Duodenal mucosa (tissue), 2 donors: ENCODE measurements around the gene TTC3.
"Not testable (repeated sequence)": the region's sequence is repeated elsewhere in the genome, so short reads cannot be mapped to it uniquely, and the experiment has no call there.

Experiments
- H3K27ac ChIP-seq: one replicate; pipeline ENCODE4 v1.7.0; 2013; ENCODE audit warnings: low read depth, low read length
- H3K27me3 ChIP-seq, 2 donors: one replicate each; pipeline ENCODE4 v1.7.0; 2013; ENCODE audit warnings: low read length in 2 of 2, control low read depth in 1 of 2; ENCODE audit not compliant: insufficient read depth in 2 of 2, control insufficient read depth in 1 of 2
- H3K36me3 ChIP-seq, 2 donors: one replicate each; pipeline ENCODE4 v1.7.0; 2013; ENCODE audit warnings: low read length in 2 of 2, control low read depth in 1 of 2; ENCODE audit not compliant: insufficient read depth in 2 of 2, control insufficient read depth in 1 of 2
- H3K4me1 ChIP-seq, 2 donors: one replicate each; pipeline ENCODE4 v1.7.0; 2013; ENCODE audit warnings: low read length in 2 of 2, control low read depth in 1 of 2; ENCODE audit not compliant: insufficient read depth in 2 of 2, control insufficient read depth in 1 of 2
- H3K4me3 ChIP-seq, 2 donors: one replicate each; pipeline ENCODE4 v1.7.0; 2013; ENCODE audit warnings: low read length in 2 of 2, low read depth in 1 of 2
- H3K9ac ChIP-seq, 2 donors: one replicate each; pipeline ENCODE4 v1.7.0; 2013; ENCODE audit warnings: low read length in 2 of 2, low read depth in 1 of 2
- H3K9me3 ChIP-seq, 2 donors: one replicate each; pipeline ENCODE4 v1.7.0; 2013; ENCODE audit warnings: low read length in 2 of 2, control low read depth in 1 of 2; ENCODE audit not compliant: control insufficient read depth in 1 of 2

The TTC3 gene

GRCh38 chr21:37040212-37040611, 32.8 kb upstream of the TTC3 start:
- Histone ChIP-seq H3K4me3 (no peak overlapping the region), H3K9ac (no peak overlapping the region), H3K27me3 (no peaks in the 10 kb centered on the region), H3K4me1 (no peaks in the 10 kb centered on the region), H3K36me3 (no peaks in the 10 kb centered on the region), H3K9me3 (no peaks in the 10 kb centered on the region), H3K27ac (no peak overlapping the region)

GRCh38 chr21:37041706-37042271, 31.3 kb upstream of the TTC3 start:
- Histone ChIP-seq H3K9ac (no peak overlapping the region), H3K4me1 (no peaks in the 10 kb centered on the region), H3K27me3 (no peaks in the 10 kb centered on the region), H3K36me3 (no peaks in the 10 kb centered on the region), H3K27ac (no peak overlapping the region), H3K9me3 (no peaks in the 10 kb centered on the region), H3K4me3 (no peak overlapping the region)

DNA sequence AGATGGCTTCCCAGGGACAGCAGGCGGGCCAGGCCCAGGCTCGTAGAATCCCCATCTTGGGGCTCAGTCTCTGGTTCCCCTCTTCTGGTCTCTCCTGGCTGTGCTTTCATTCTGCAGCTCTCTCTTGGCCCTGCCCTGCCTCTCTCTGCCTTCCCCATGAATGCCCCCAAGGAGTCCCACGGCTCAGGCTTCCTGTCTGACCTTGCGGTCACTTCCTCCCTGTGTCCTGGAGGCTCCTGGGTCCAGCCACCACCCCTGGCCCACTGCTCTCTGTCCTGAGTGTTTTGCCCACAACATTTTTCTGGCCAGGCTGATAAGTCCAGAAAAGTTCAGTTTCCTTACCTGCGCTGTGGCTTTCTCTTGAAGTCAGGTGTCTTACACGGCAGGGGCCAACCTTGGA, 29.2 kb upstream of the TTC3 start:
- H3K27me3 ChIP-seq = no peaks in the 10 kb centered on the region
- H3K4me3 ChIP-seq = no peak overlapping the region
- peaks cover 0 to 3% of the 10 kb centered on the region in 2 donors for H3K4me1 ChIP-seq
- H3K9me3 ChIP-seq = no peaks in the 10 kb centered on the region
- H3K9ac ChIP-seq = no peak overlapping the region
- H3K36me3 ChIP-seq = no peaks in the 10 kb centered on the region
- H3K27ac ChIP-seq = no peak overlapping the region

- Histone ChIP-seq H3K9ac (no peak overlapping the region), H3K27ac (no peak overlapping the region), H3K4me1 (peaks cover 0 to 3% of the 10 kb centered on the region in 2 donors), H3K36me3 (no peaks in the 10 kb centered on the region), H3K9me3 (no peaks in the 10 kb centered on the region), H3K4me3 (no peak overlapping the region), H3K27me3 (no peaks in the 10 kb centered on the region)
Observed at GRCh38 chr21:37044643-37045042, 28.4 kb upstream of the TTC3 start.

- Histone ChIP-seq H3K9me3 (no peaks in the 10 kb centered on the region), H3K4me1 (peaks cover 0 to 3% of the 10 kb centered on the region in 2 donors), H3K4me3 (no peak overlapping the region), H3K36me3 (no peaks in the 10 kb centered on the region), H3K27me3 (no peaks in the 10 kb centered on the region), H3K9ac (no peak overlapping the region), H3K27ac (no peak overlapping the region)
Observed at GRCh38 chr21:37045149-37045548, 27.9 kb upstream of the TTC3 start.

- no peaks in the 10 kb centered on the region for H3K27me3 ChIP-seq
- H3K36me3 ChIP-seq = no peaks in the 10 kb centered on the region
- H3K4me3 ChIP-seq = no peak overlapping the region
- no peak overlapping the region for H3K27ac ChIP-seq
- no peaks in the 10 kb centered on the region for H3K9me3 ChIP-seq
- peaks cover 0 to 3% of the 10 kb centered on the region in 2 donors for H3K4me1 ChIP-seq
- H3K9ac ChIP-seq = no peak overlapping the region
Observed at GRCh38 chr21:37045556-37045955, 27.5 kb upstream of the TTC3 start.

GRCh38 chr21:37047079-37047478, 26.0 kb upstream of the TTC3 start:
- Histone ChIP-seq H3K9me3 (no peaks in the 10 kb centered on the region), H3K27me3 (no peaks in the 10 kb centered on the region), H3K4me1 (peaks cover 0 to 3% of the 10 kb centered on the region in 2 donors), H3K9ac (no peak overlapping the region), H3K27ac (no peak overlapping the region), H3K4me3 (no peak overlapping the region), H3K36me3 (no peaks in the 10 kb centered on the region)

- not testable (repeated sequence) for H3K27me3 ChIP-seq, H3K9ac ChIP-seq
Observed at GRCh38 chr21:37049741-37050140, 23.3 kb upstream of the TTC3 start.

GRCh38 chr21:37055271-37055855, 17.7 kb upstream of the TTC3 start:
- Histone ChIP-seq H3K4me1 (peaks cover 0 to 4% of the 10 kb centered on the region in 2 donors), H3K9me3 (no peaks in the 10 kb centered on the region), H3K9ac (no peak overlapping the region), H3K27me3 (no peaks in the 10 kb centered on the region), H3K27ac (no peak overlapping the region), H3K36me3 (no peaks in the 10 kb centered on the region), H3K4me3 (no peak overlapping the region)

More at GRCh38 chr21:37049741-37050140, 23.3 kb upstream of the TTC3 start:
- H3K27ac ChIP-seq, H3K36me3 ChIP-seq, H3K4me1 ChIP-seq, H3K4me3 ChIP-seq, H3K9me3 ChIP-seq: not testable (repeated sequence)

DNA sequence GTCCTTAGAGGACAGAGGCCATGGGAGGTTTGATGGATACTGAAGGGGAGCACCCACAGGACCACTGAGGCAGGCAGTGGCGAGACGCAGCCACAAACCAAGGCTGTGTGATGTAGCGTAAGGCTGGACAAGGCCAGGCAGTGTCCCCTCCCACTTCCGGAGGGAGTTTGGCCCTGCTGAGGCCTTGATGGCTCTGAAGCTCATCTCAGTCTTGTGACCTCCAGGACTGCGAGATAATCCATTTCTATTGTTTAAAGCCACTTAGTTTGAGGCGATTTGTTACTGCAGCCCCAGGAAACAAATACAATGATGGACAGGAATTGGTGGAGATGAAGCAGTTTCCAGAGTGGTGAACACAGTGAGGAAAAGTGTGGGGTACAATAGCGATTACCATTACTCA, 15.4 kb upstream of the TTC3 start:
- no peaks in the 10 kb centered on the region for H3K36me3 ChIP-seq
- no peak overlapping the region for H3K27ac ChIP-seq
- H3K27me3 ChIP-seq = no peaks in the 10 kb centered on the region
- no peak overlapping the region for H3K9ac ChIP-seq
- no peak overlapping the region for H3K4me3 ChIP-seq
- peaks cover 0 to 9% of the 10 kb centered on the region in 2 donors for H3K4me1 ChIP-seq
- H3K9me3 ChIP-seq = no peaks in the 10 kb centered on the region
